GM23338 (cell line): ENCODE data around the gene WWOX. TPM values are rescaled to one million over a fixed set of nuclear protein-coding genes. Genes with fewer than 3 reads are reported as not detected.

ENCODE experiments used
- ATAC-seq: fragments of 200-7000 bp; cut with Tn5 transposase; 3 replicates; pipeline ENCODE4 v1.9.1; 2020
- DNase-seq: peaks from one replicate; pipeline ENCODE4 v3.0.0-alpha.2; 2015; ENCODE audit warnings: low spot score
- H2AFZ ChIP-seq: fragments of 200-600 bp; sonication (generic); 2 replicates; pipeline ENCODE4 v1.8.0; 2016; ENCODE audit warnings: antibody characterized with exemption, mild to moderate bottlenecking, moderate library complexity
- H3F3A ChIP-seq: fragments of 200-600 bp; sonication (generic); replicated peaks from 2 replicates; pipeline ENCODE4 v1.8.0; 2017; ENCODE audit warnings: antibody characterized with exemption, mixed run types, low read depth
- H3K27ac ChIP-seq: fragments of 200-600 bp; sonication (generic); 2 replicates; pipeline ENCODE4 v1.6.1; 2016; ENCODE audit warnings: low read depth
- H3K27me3 ChIP-seq: fragments of 200-600 bp; sonication (generic); 2 replicates; pipeline ENCODE4 v1.8.0; 2016; ENCODE audit warnings: mild to moderate bottlenecking, mixed run types, moderate library complexity; ENCODE audit not compliant: insufficient read depth
- H3K36me3 ChIP-seq: fragments of 200-600 bp; sonication (generic); 2 replicates; pipeline ENCODE4 v1.8.0; 2016; ENCODE audit warnings: mild to moderate bottlenecking; ENCODE audit not compliant: insufficient read depth
- H3K4me1 ChIP-seq: fragments of 200-600 bp; sonication (generic); 2 replicates; pipeline ENCODE4 v1.8.0; 2016; ENCODE audit warnings: mild to moderate bottlenecking, moderate library complexity; ENCODE audit not compliant: insufficient read depth
- H3K4me2 ChIP-seq: fragments of 200-600 bp; sonication (generic); 2 replicates; pipeline ENCODE4 v1.7.1; 2017; ENCODE audit warnings: mixed run types
- H3K4me3 ChIP-seq: fragments of 200-600 bp; sonication (generic); 2 replicates; pipeline ENCODE4 v1.6.1; 2016; ENCODE audit warnings: mixed run types
- H3K79me2 ChIP-seq: fragments of 200-600 bp; sonication (generic); replicated peaks from 2 replicates; pipeline ENCODE4 v1.8.0; 2017; ENCODE audit warnings: mild to moderate bottlenecking; ENCODE audit not compliant: insufficient read depth
- H3K9me2 ChIP-seq: fragments of 200-600 bp; sonication (generic); 2 replicates; pipeline ENCODE4 v1.8.0; 2017; ENCODE audit not compliant: insufficient read depth
- H4K20me1 ChIP-seq: fragments of 200-600 bp; sonication (generic); replicated peaks from 2 replicates; pipeline ENCODE4 v1.8.0; 2017; ENCODE audit warnings: mild to moderate bottlenecking; ENCODE audit not compliant: insufficient read depth
- H3K27ac Mint-ChIP-seq: 2 replicates; pipeline ENCODE4 v1.8.0; 2020; ENCODE audit warnings: inconsistent platforms, mild to moderate bottlenecking, moderate library complexity, mixed read lengths
- H3K27me3 Mint-ChIP-seq: 3 replicates; pipeline ENCODE4 v1.8.0; 2022; ENCODE audit warnings: low read depth, mild to moderate bottlenecking, moderate library complexity, mixed read lengths, inconsistent platforms; ENCODE audit not compliant: insufficient read depth, poor library complexity
- H3K36me3 Mint-ChIP-seq: 3 replicates; pipeline ENCODE4 v1.8.0; 2021; ENCODE audit warnings: low read depth, mild to moderate bottlenecking, inconsistent platforms, moderate library complexity, mixed read lengths
- H3K4me1 Mint-ChIP-seq: 3 replicates; pipeline ENCODE4 v1.8.0; 2020; ENCODE audit warnings: mild to moderate bottlenecking, inconsistent platforms, mixed read lengths
- H3K4me3 Mint-ChIP-seq: 3 replicates; pipeline ENCODE4 v1.8.0; 2021; ENCODE audit warnings: moderate library complexity, mild to moderate bottlenecking, inconsistent platforms, mixed read lengths
- H3K9me3 Mint-ChIP-seq: 3 replicates; pipeline ENCODE4 v1.8.0; 2020; ENCODE audit warnings: moderate library complexity, mild to moderate bottlenecking, inconsistent platforms, mixed read lengths
- CREB1 ChIP-seq: fragments of 250-450 bp; sonication (Bioruptor Pico); IDR thresholded peaks from 2 replicates; pipeline ENCODE4 v1.5.0; 2020; ENCODE audit warnings: low read depth, mild to moderate bottlenecking, moderate library complexity
- EZH2 ChIP-seq: fragments of 200-600 bp; sonication (generic); IDR thresholded peaks from one replicate; pipeline ENCODE4 v1.8.0; 2017; ENCODE audit warnings: antibody characterized with exemption, mild to moderate bottlenecking, low read depth; ENCODE audit not compliant: unreplicated experiment
- EZH2phosphoT487 ChIP-seq: fragments of 200-600 bp; sonication (generic); IDR thresholded peaks from one replicate; pipeline ENCODE4 v1.8.1; 2018; ENCODE audit warnings: antibody characterized with exemption; ENCODE audit not compliant: unreplicated experiment
- JUNB ChIP-seq: IDR thresholded peaks from one replicate; pipeline ENCODE4 v1.6.1; 2016; ENCODE audit warnings: antibody characterized with exemption; ENCODE audit not compliant: unreplicated experiment
- NANOG ChIP-seq: IDR thresholded peaks from 2 replicates; pipeline ENCODE4 v1.6.1; 2016; ENCODE audit warnings: antibody characterized with exemption, borderline replicate concordance
- POLR2AphosphoS5 ChIP-seq: IDR thresholded peaks from 2 replicates; pipeline ENCODE4 v1.6.1; 2016; ENCODE audit warnings: antibody characterized with exemption, low read depth
- REST ChIP-seq: IDR thresholded peaks from one replicate; pipeline ENCODE4 v1.6.1; 2018; ENCODE audit warnings: antibody characterized with exemption; ENCODE audit not compliant: unreplicated experiment
- ZNF114 ChIP-seq: fragments of 250-450 bp; sonication (Bioruptor Pico); IDR thresholded peaks from 2 replicates; pipeline ENCODE4 v1.5.0; 2020; ENCODE audit warnings: mild to moderate bottlenecking, moderate library complexity
- ZNF331 ChIP-seq: fragments of 250-450 bp; sonication (Bioruptor Pico); IDR thresholded peaks from 2 replicates; pipeline ENCODE4 v1.5.0; 2020; ENCODE audit warnings: low read depth, mild to moderate bottlenecking, moderate library complexity
- ZNF462 ChIP-seq: fragments of 250-450 bp; sonication (Bioruptor Pico); IDR thresholded peaks from 2 replicates; pipeline ENCODE4 v1.5.0; 2020; ENCODE audit warnings: mild to moderate bottlenecking, moderate library complexity
- polyA plus RNA-seq: library from polyadenylated mRNA; unstranded; fragments of >200 nt; fragmentation: Nextera tagmentation; extraction: Ambion mirVana; gene quantifications from 2 replicates; pipeline ENCODE4 v1.2.1, GENCODE V29; 2016
- total RNA-seq: library from RNA; depleted of rRNA; stranded (reverse); fragments of >200 nt; shearing (Covaris generic); gene quantifications from 2 replicates; pipeline ENCODE4 v1.2.3, GENCODE V29; 2014
- TF ChIP-seq, protein P1 (sequence below): IDR thresholded peaks from 2 replicates; pipeline ENCODE4 v1.6.1; 2016; ENCODE audit warnings: antibody characterized with exemption

The WWOX gene
- total and polyA plus RNA-seq, 2 experiments from 2014 or later: 10.0 to 19.3 TPM

GRCh38 chr16:78252757-78253156, 153.3 kb downstream of the WWOX start:
- ATAC-seq (no peak), DNase-seq (no peak)
- H3K27me3 ChIP-seq: no peaks in the 10 kb centered on the region
- H3K27ac ChIP-seq: no peak overlapping the region
- no peaks in the 10 kb centered on the region for H3K27me3 Mint-ChIP-seq
- 0 out of 2 replicates have a peak, but pooled peaks cover 8% of the 10 kb centered on the region for H3K4me1 ChIP-seq
- H3K36me3 Mint-ChIP-seq: no peaks in the 10 kb centered on the region
- H4K20me1 ChIP-seq: no peaks in the 10 kb centered on the region
- H3K36me3 ChIP-seq: no peaks in the 10 kb centered on the region
- H3K9me3 Mint-ChIP-seq: no peaks in the 10 kb centered on the region; the same call in 2 of the 3 replicates
- H2AFZ ChIP-seq: no peak overlapping the region
- no peaks in the 10 kb centered on the region for H3F3A ChIP-seq
- H3K79me2 ChIP-seq: no peaks in the 10 kb centered on the region
- TF ChIP-seq ZNF114: no peak
- TF ChIP-seq, protein P1, sequence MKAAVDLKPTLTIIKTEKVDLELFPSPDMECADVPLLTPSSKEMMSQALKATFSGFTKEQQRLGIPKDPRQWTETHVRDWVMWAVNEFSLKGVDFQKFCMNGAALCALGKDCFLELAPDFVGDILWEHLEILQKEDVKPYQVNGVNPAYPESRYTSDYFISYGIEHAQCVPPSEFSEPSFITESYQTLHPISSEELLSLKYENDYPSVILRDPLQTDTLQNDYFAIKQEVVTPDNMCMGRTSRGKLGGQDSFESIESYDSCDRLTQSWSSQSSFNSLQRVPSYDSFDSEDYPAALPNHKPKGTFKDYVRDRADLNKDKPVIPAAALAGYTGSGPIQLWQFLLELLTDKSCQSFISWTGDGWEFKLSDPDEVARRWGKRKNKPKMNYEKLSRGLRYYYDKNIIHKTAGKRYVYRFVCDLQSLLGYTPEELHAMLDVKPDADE: no peak
- TF ChIP-seq EZH2phosphoT487: no peak
- no peak overlapping the region for H3K4me2 ChIP-seq
- H3K4me3 ChIP-seq: no peak overlapping the region
- H3K4me3 Mint-ChIP-seq: no peak overlapping the region
- H3K27ac Mint-ChIP-seq: no peak overlapping the region
- no peaks in the 10 kb centered on the region for H3K9me2 ChIP-seq
- peaks cover 27% of the 10 kb centered on the region for H3K4me1 Mint-ChIP-seq

- no peak for DNase-seq
- no peaks in the 10 kb centered on the region for H3K9me2 ChIP-seq
- H3K27me3 ChIP-seq: no peaks in the 10 kb centered on the region
- TF ChIP-seq JUNB (no peak), POLR2AphosphoS5 (no peak), ZNF114 (no peak), EZH2 (no peak), ZNF331 (CRISPR knock-in tag) (no peak), REST (no peak), NANOG (no peak), CREB1 (CRISPR knock-in tag) (no peak), ZNF462 (CRISPR knock-in tag) (no peak)
- no peak overlapping the region for H2AFZ ChIP-seq
- no peaks in the 10 kb centered on the region for H3F3A ChIP-seq
- H3K4me2 ChIP-seq: no peak overlapping the region
- Mint-ChIP-seq H3K4me1 (peaks cover 29% of the 10 kb centered on the region), H3K9me3 (no peaks in the 10 kb centered on the region), H3K36me3 (no peaks in the 10 kb centered on the region), H3K27me3 (no peaks in the 10 kb centered on the region), H3K27ac (no peak overlapping the region), H3K4me3 (no peak overlapping the region)
- no peaks in the 10 kb centered on the region for H4K20me1 ChIP-seq
- ATAC-seq: no peak
- peaks cover 15% of the 10 kb centered on the region; the same call in 1 of the 2 replicates for H3K4me1 ChIP-seq
- no peak overlapping the region for H3K4me3 ChIP-seq
- no peaks in the 10 kb centered on the region for H3K79me2 ChIP-seq
- H3K27ac ChIP-seq: no peak overlapping the region
- no peaks in the 10 kb centered on the region for H3K36me3 ChIP-seq
Observed at GRCh38 chr16:78254841-78255240, 155.4 kb downstream of the WWOX start.
